ENCODE results near the gene MTERF4. TPM values are rescaled to one million over a fixed set of nuclear protein-coding genes. Genes with fewer than 3 reads are reported as not detected.

Gene MTERF4
- total and polyA plus RNA-seq, 10 of the 15 experiments (the other 5 are each of a cell fraction or from before 2014, with no cell fraction given): 36.7 to 69.1 (median 45.5) TPM

DNA sequence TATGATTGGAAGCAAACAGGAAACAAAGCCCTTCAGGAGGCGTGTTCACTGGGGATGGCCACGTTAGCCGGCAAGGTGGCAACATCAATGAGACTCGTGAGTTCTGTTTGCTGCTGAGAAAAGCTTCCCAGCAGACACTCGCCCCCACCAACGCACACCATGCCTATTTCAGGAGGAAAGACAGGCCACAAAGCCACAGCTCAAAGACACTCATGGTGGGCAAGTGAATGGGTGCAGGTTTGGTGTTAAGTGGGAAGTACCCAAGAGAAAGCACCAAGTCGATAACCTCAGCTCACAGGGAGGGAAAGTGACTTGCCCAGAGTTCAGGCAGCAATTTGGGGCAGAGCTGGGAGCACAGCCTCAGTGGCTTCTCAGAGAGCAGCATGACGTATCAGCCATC, 10.5 kb upstream of the MTERF4 start:
- POLR2A ChIA-PET: interaction anchor here (0.7 to 5.2 kb wide), 9 partner anchors 9 to 63 kb away, joined by 3 to 54 read pairs (median 7); partner anchors contain the start of genes MTERF4, PASK and PPP1R7
- intact Hi-C loops (cut with micrococcal nuclease; ENCODE audit: unreplicated experiment): no loop called here
- TF ChIP-seq NFXL1 (IDR thresholded peaks at IDR 0.05; ENCODE audit: borderline replicate concordance) (no peak), NFIC (IDR thresholded peaks at IDR 0.05; ENCODE audit: low read depth, low read length) (no peak; the same call in 1 of the 2 replicates), BRCA1 (IDR thresholded peaks at IDR 0.05; ENCODE audit: low read depth, low read length) (no peak), CREM (IDR thresholded peaks at IDR 0.05; ENCODE audit: low read depth) (no peak), CREB1 (IDR thresholded peaks at IDR 0.05; ENCODE audit: low read depth) (no peak), RELA (IDR thresholded peaks at IDR 0.05; ENCODE audit: borderline replicate concordance, partially characterized antibody) (peak; percentile 66), MEF2B (IDR thresholded peaks at IDR 0.05; ENCODE audit: partially characterized antibody, poor library complexity, severe bottlenecking) (peak; percentile 72), FOXM1 (IDR thresholded peaks at IDR 0.05; ENCODE audit: low read depth, low read length) (no peak; the same call in 1 of the 2 replicates), FOXK2 (IDR thresholded peaks at IDR 0.05) (no peak), TAF1 (IDR thresholded peaks at IDR 0.05; ENCODE audit: borderline replicate concordance, low read depth, low read length) (no peak), MYB (IDR thresholded peaks at IDR 0.05; ENCODE audit: borderline replicate concordance, low read depth, low read length) (no peak), SMAD1 (IDR thresholded peaks at IDR 0.05; ENCODE audit: low read depth, partially characterized antibody) (no peak), CHD4 (IDR thresholded peaks at IDR 0.05) (no peak), GATAD2B (conservative IDR thresholded peaks at IDR 0.05; ENCODE audit: low read depth) (no peak; the same call in 1 of the 2 replicates), ATF7 (IDR thresholded peaks at IDR 0.05; ENCODE audit: low read depth) (no peak), POLR2A (IDR thresholded peaks at IDR 0.05; ENCODE audit: low read depth, low read length) (0 out of 2 replicates have a peak, but pooled peaks have one; percentile 16), KLF5 (IDR thresholded peaks at IDR 0.05; ENCODE audit: partially characterized antibody) (no peak), NFYA (IDR thresholded peaks at IDR 0.05; ENCODE audit: borderline replicate concordance, low read depth, low read length) (no peak), ZSCAN29 (IDR thresholded peaks at IDR 0.05) (no peak)
- TF ChIP-seq, protein P1, sequence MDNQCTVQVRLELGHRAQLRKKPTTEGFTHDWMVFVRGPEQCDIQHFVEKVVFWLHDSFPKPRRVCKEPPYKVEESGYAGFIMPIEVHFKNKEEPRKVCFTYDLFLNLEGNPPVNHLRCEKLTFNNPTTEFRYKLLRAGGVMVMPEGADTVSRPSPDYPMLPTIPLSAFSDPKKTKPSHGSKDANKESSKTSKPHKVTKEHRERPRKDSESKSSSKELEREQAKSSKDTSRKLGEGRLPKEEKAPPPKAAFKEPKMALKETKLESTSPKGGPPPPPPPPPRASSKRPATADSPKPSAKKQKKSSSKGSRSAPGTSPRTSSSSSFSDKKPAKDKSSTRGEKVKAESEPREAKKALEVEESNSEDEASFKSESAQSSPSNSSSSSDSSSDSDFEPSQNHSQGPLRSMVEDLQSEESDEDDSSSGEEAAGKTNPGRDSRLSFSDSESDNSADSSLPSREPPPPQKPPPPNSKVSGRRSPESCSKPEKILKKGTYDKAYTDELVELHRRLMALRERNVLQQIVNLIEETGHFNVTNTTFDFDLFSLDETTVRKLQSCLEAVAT (IDR thresholded peaks at IDR 0.05): no peak
- TF ChIP-seq, protein P2, sequence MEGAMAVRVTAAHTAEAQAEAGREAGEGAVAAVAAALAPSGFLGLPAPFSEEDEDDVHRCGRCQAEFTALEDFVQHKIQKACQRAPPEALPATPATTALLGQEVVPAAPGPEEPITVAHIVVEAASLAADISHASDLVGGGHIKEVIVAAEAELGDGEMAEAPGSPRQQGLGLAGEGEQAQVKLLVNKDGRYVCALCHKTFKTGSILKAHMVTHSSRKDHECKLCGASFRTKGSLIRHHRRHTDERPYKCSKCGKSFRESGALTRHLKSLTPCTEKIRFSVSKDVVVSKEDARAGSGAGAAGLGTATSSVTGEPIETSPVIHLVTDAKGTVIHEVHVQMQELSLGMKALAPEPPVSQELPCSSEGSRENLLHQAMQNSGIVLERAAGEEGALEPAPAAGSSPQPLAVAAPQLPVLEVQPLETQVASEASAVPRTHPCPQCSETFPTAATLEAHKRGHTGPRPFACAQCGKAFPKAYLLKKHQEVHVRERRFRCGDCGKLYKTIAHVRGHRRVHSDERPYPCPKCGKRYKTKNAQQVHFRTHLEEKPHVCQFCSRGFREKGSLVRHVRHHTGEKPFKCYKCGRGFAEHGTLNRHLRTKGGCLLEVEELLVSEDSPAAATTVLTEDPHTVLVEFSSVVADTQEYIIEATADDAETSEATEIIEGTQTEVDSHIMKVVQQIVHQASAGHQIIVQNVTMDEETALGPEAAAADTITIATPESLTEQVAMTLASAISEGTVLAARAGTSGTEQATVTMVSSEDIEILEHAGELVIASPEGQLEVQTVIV (IDR thresholded peaks at IDR 0.05; ENCODE audit: borderline replicate concordance, partially characterized antibody): no peak
- TF ChIP-seq, protein P3, sequence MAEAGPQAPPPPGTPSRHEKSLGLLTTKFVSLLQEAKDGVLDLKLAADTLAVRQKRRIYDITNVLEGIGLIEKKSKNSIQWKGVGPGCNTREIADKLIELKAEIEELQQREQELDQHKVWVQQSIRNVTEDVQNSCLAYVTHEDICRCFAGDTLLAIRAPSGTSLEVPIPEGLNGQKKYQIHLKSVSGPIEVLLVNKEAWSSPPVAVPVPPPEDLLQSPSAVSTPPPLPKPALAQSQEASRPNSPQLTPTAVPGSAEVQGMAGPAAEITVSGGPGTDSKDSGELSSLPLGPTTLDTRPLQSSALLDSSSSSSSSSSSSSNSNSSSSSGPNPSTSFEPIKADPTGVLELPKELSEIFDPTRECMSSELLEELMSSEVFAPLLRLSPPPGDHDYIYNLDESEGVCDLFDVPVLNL (IDR thresholded peaks at IDR 0.05; ENCODE audit: low read depth, low read length): no peak

More for the DNA sequence above, 10.5 kb upstream of the MTERF4 start:
- Histone ChIP-seq H3K4me2 (ENCODE audit: control insufficient read depth, insufficient read depth) (peak overlapping the region; percentile 90; the same call in 1 of the 2 replicates), H3K9me3 (replicated peaks; ENCODE audit: control insufficient read depth, insufficient read depth, low read length) (no peaks in the 10 kb centered on the region), H3K36me3 (ENCODE audit: control insufficient read depth in 2 of 2, insufficient read depth in 2 of 2, low read length in 1 of 2) (peaks cover 9 to 16% of the 10 kb centered on the region in 2 experiments; a peak in 3 of 4 replicates), H3K27me3 (replicated peaks in 1 of 2; ENCODE audit: control insufficient read depth in 2 of 2, insufficient read depth in 2 of 2, low read length in 1 of 2) (no peaks in the 10 kb centered on the region), H3K4me1 (ENCODE audit: control insufficient read depth, insufficient read depth, low read length) (peaks cover 33% of the 10 kb centered on the region), H2AFZ (ENCODE audit: control insufficient read depth, low read depth, low read length) (peak overlapping the region; percentile 59), H4K20me1 (ENCODE audit: control insufficient read depth, insufficient read depth) (no peaks in the 10 kb centered on the region), H3K27ac (ENCODE audit: control insufficient read depth, insufficient read depth) (peak overlapping the region; percentile 82), H3K79me2 (ENCODE audit: control insufficient read depth, insufficient read depth, low read length) (peaks cover 30% of the 10 kb centered on the region), H3K4me3 (peak overlapping the region; percentile 13; the same call in 1 of the 2 replicates), H3K9ac (ENCODE audit: control insufficient read depth, insufficient read depth, low read length) (peak overlapping the region; percentile 56)
- SMC1A ChIA-PET (ENCODE audit: uncharacterized antibody, unreplicated experiment): interaction anchor here (0.7 to 6.5 kb wide), 6 partner anchors 9 to 37 kb away, joined by 4 to 53 read pairs (median 28); partner anchors contain the start of genes MTERF4, PASK and PPP1R7
- in situ Hi-C loops (cut with MboI): no loop called here
- CTCF ChIA-PET: interaction anchor here (0.7 to 1.9 kb wide), 7 partner anchors 11 to 43 kb away, joined by 3 to 10 read pairs (median 4); partner anchors contain the start of gene MTERF4
- DNase-seq (ENCODE audit: low read depth, low spot score) (peak; percentile 82), ATAC-seq (peak; percentile 52), FAIRE-seq (peak; percentile 84)
- RAD21 ChIA-PET (ENCODE audit: unreplicated experiment): interaction anchor here (0.7 to 4.9 kb wide), 8 partner anchors 12 to 198 kb away, joined by 3 to 43 read pairs (median 4); partner anchors contain the start of genes MTERF4, PASK and PPP1R7
- BruUV-seq (replicated peaks): no TSS peak
- 3% methylated on average over 8 of the region's 8 CpGs for WGBS (ENCODE audit: insufficient coverage, insufficient replicate concordance, low lambda C conversion rate, missing lambda C conversion rate)
